GM23248 (cell line): Measurements from ENCODE around the gene FNDC3B.

Experiments used
- EZH2 ChIP-seq: fragments of 200-600 bp; sonication (generic); IDR thresholded peaks from 2 replicates; pipeline ENCODE4 v1.6.1; 2018; ENCODE audit warnings: antibody characterized with exemption, mild to moderate bottlenecking; ENCODE audit not compliant: insufficient read depth, poor library complexity, severe bottlenecking
- EZH2phosphoT487 ChIP-seq: fragments of 200-600 bp; sonication (generic); IDR thresholded peaks from 2 replicates; pipeline ENCODE4 v1.6.1; 2018; ENCODE audit warnings: antibody characterized with exemption, moderate library complexity, mild to moderate bottlenecking, low read depth; ENCODE audit not compliant: insufficient read depth

DNA sequence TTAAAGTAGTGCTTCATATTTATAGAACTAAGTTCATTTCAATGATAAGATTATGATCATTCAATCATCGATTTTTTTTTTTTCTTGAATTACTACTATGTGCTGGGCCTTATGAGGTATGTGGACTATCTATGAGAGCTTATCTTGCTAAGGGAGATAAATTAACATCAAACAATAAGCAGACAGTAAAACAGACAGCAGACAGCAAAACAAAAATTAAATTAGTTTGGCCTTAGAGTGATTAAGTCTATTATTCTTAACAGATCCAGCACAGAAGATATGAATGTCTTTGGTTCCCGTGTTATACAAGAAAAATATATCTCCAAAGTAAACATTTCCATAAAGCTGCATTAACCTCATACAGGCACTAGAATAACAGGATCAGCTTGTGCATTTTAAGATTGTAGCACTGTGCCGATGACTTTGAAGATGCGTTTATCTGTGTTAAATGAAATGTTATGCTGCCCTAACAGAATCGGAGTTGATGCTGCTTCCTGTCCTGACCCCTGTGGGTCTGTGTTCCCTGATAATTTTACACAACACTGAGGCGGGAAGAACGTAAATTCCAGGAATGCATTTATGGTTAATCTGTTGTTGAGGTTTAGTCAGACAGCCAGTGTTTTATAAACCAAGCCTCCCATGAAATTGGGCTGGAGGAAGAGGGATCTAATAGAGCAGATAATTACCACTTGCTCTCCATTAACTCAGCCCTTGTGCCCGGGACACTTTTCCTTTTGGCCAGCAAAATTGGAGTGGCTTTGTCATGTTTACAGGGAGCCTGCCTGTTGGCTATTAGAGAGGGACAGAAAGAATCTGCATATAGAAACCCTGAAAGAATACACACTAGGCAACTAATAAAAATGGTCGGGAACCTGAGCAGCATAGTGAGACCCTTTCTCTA, 328.1 kb downstream of the FNDC3B start:
- no peak for TF ChIP-seq EZH2phosphoT487
- no peak for TF ChIP-seq EZH2
